Frontal cortex (tissue), 4 donors: ENCODE results near the gene AKAP6. TPM values are rescaled to one million over a fixed set of nuclear protein-coding genes. Genes with fewer than 3 reads are reported as not detected.
A peak's percentile ranks its signal among the peaks of the same experiment; 100 is the strongest.

Source experiments
- DNase-seq, 2 donors: peaks; one replicate each; pipeline ENCODE4 v3.0.0; 2012; ENCODE audit warnings: low spot score in 2 of 2
- FAIRE-seq: peaks from 2 replicates; lab custom pipeline; 2012; peaks lifted over from hg19 to GRCh38; lab: Jason Lieb, UNC
- total RNA-seq: library from RNA; depleted of rRNA; stranded (reverse); fragments of >200 nt; gene quantifications from one replicate; pipeline ENCODE4 v1.2.3, GENCODE V29; 2014
- donor health status: control.
- donor health status: control.
- donor health status: control.

The AKAP6 gene
- total RNA-seq, result 102 TPM

- FAIRE-seq (no peak), DNase-seq (peak; percentile 30 to 38)
These were observed at the start of gene AKAP6 for GRCh38 chr14:32329146-32329545. AKAP6 (plus strand) TSS chr14:32329298; CDS start chr14:32433494, 104,196 bp downstream.

GRCh38 chr14:32286602-32287001, 42.5 kb upstream of the AKAP6 start:
- DNase-seq (no peak), FAIRE-seq (no peak)

- DNase-seq (no peak), FAIRE-seq (no peak)
These were observed 32.7 kb upstream of the AKAP6 start for GRCh38 chr14:32296366-32296765.

- no peak for DNase-seq
These were observed 30.8 kb upstream of the AKAP6 start for GRCh38 chr14:32298346-32298745.

GRCh38 chr14:32300136-32300535, 29.0 kb upstream of the AKAP6 start:
- FAIRE-seq, result no peak
- DNase-seq, result no peak

More at GRCh38 chr14:32298346-32298745, 30.8 kb upstream of the AKAP6 start:
- FAIRE-seq, result no peak

- DNase-seq, result no peak
- no peak for FAIRE-seq
These were observed 25.2 kb upstream of the AKAP6 start for GRCh38 chr14:32303865-32304264.

- no peak for DNase-seq
- FAIRE-seq, result no peak
These were observed 24.8 kb upstream of the AKAP6 start for GRCh38 chr14:32304296-32304695.

GRCh38 chr14:32306549-32306948, 22.5 kb upstream of the AKAP6 start:
- FAIRE-seq (no peak), DNase-seq (no peak)

GRCh38 chr14:32307881-32308582, 21.1 kb upstream of the AKAP6 start:
- FAIRE-seq (no peak), DNase-seq (no peak)

GRCh38 chr14:32310876-32311275, 18.2 kb upstream of the AKAP6 start:
- FAIRE-seq (no peak), DNase-seq (no peak)

- FAIRE-seq (no peak), DNase-seq (no peak)
These were observed 17.6 kb upstream of the AKAP6 start for GRCh38 chr14:32311294-32312009.

- no peak for FAIRE-seq
- no peak for DNase-seq
These were observed 17.1 kb upstream of the AKAP6 start for GRCh38 chr14:32312010-32312331.

GRCh38 chr14:32313844-32314376, 15.2 kb upstream of the AKAP6 start:
- no peak for DNase-seq
- FAIRE-seq, result no peak

GRCh38 chr14:32318087-32318795, 10.9 kb upstream of the AKAP6 start:
- FAIRE-seq, result no peak
- no peak for DNase-seq

- FAIRE-seq (peak; percentile 89), DNase-seq (no peak)
These were observed 9.6 kb upstream of the AKAP6 start for GRCh38 chr14:32319368-32320049.

GRCh38 chr14:32324601-32325000, 4.5 kb upstream of the AKAP6 start:
- no peak for DNase-seq
- no peak for FAIRE-seq

GRCh38 chr14:32327255-32327961, 1.7 kb upstream of the AKAP6 start:
- FAIRE-seq (no peak), DNase-seq (no peak)

GRCh38 chr14:32329690-32330285, 690 bp downstream of the AKAP6 start:
- DNase-seq (no peak), FAIRE-seq (no peak)
